WTC11 (cell line): ENCODE results near the gene NPAS2. TPM values are rescaled to one million over a fixed set of nuclear protein-coding genes. Genes with fewer than 3 reads are reported as not detected.

Experiments
- ATAC-seq: fragments of 200-7000 bp; cut with Tn5 transposase; 2 replicates; pipeline ENCODE4 v1.10.0; 2021; ENCODE audit warnings: mild to moderate bottlenecking, moderate library complexity
- CTCF ChIA-PET: fragments of 300-600 bp; sonication (Branson Sonifier 250); formaldehyde crosslinking; loops from one replicate; lab custom pipeline; 2021; ENCODE audit warnings: antibody characterized with exemption; lab: Charles Lee
- POLR2A ChIA-PET: fragments of 350-600 bp; sonication (Branson Sonifier 250); formaldehyde crosslinking; loops from one replicate; lab custom pipeline; 2021; ENCODE audit warnings: antibody characterized with exemption; lab: Charles Lee
- DNase-seq: peaks from one replicate; pipeline ENCODE4 v3.0.0; 2021; ENCODE audit warnings: low spot score
- H3K27ac Mint-ChIP-seq: 2 replicates; pipeline ENCODE4 v1.8.0; 2021; ENCODE audit warnings: mixed read lengths
- H3K27me3 Mint-ChIP-seq: 2 replicates; pipeline ENCODE4 v1.8.0; 2021; ENCODE audit warnings: low read depth, mild to moderate bottlenecking, moderate library complexity, mixed read lengths
- H3K36me3 Mint-ChIP-seq: 2 replicates; pipeline ENCODE4 v1.8.0; 2021; ENCODE audit warnings: mixed read lengths
- H3K4me1 Mint-ChIP-seq: 2 replicates; pipeline ENCODE4 v1.8.0; 2022; ENCODE audit warnings: mixed read lengths
- H3K4me3 Mint-ChIP-seq: 2 replicates; pipeline ENCODE4 v1.8.0; 2021; ENCODE audit warnings: mild to moderate bottlenecking, moderate library complexity, mixed read lengths
- H3K9me3 Mint-ChIP-seq: 2 replicates; pipeline ENCODE4 v1.8.0; 2021; ENCODE audit warnings: mixed read lengths
- ATF1 ChIP-seq: sonication (generic); formaldehyde crosslinking; IDR thresholded peaks from 2 replicates; pipeline ENCODE4 v1.8.1; 2023; ENCODE audit warnings: mild to moderate bottlenecking, moderate library complexity, missing genetic modification reagents
- CREM ChIP-seq: sonication (generic); formaldehyde crosslinking; IDR thresholded peaks from 2 replicates; pipeline ENCODE4 v1.8.1; 2022; ENCODE audit warnings: mild to moderate bottlenecking, missing genetic modification reagents, moderate library complexity
- FOXP1 ChIP-seq: sonication (generic); formaldehyde crosslinking; IDR thresholded peaks from 2 replicates; pipeline ENCODE4 v1.8.0; 2022; ENCODE audit warnings: missing genetic modification reagents, mild to moderate bottlenecking, moderate library complexity, borderline replicate concordance
- GABPB1 ChIP-seq: sonication (generic); formaldehyde crosslinking; IDR thresholded peaks from 2 replicates; pipeline ENCODE4 v1.8.1; 2023; ENCODE audit warnings: mild to moderate bottlenecking, missing genetic modification reagents
- KAT7 ChIP-seq: sonication (generic); formaldehyde crosslinking; IDR thresholded peaks from 2 replicates; pipeline ENCODE4 v1.8.1; 2023; ENCODE audit warnings: missing genetic modification reagents, mild to moderate bottlenecking, borderline replicate concordance
- PREB ChIP-seq: sonication (generic); formaldehyde crosslinking; IDR thresholded peaks from 2 replicates; pipeline ENCODE4 v1.8.1; 2022; ENCODE audit warnings: mild to moderate bottlenecking, missing genetic modification reagents, moderate library complexity, borderline replicate concordance
- STAT6 ChIP-seq: sonication (generic); formaldehyde crosslinking; conservative IDR thresholded peaks from 2 replicates; pipeline ENCODE4 v1.8.1; 2023; ENCODE audit warnings: mild to moderate bottlenecking, low read depth, missing genetic modification reagents, moderate library complexity
- TP53 ChIP-seq: sonication (generic); formaldehyde crosslinking; IDR thresholded peaks from 2 replicates; pipeline ENCODE4 v1.8.1; 2023; ENCODE audit warnings: mild to moderate bottlenecking, missing genetic modification reagents
- USF2 ChIP-seq: sonication (generic); formaldehyde crosslinking; IDR thresholded peaks from 2 replicates; pipeline ENCODE4 v1.8.1; 2023; ENCODE audit warnings: mild to moderate bottlenecking, missing genetic modification reagents, moderate library complexity
- ZNF532 ChIP-seq: fragments of 250-450 bp; sonication (Bioruptor Pico); IDR thresholded peaks from 2 replicates; pipeline ENCODE4 v1.9.0; 2021; ENCODE audit warnings: mild to moderate bottlenecking, borderline replicate concordance
- total RNA-seq: library from RNA; stranded (reverse); gene quantifications from 3 replicates; pipeline ENCODE4 v1.2.3, GENCODE V29; 2021
- TF ChIP-seq, protein P1 (sequence below): sonication (generic); formaldehyde crosslinking; IDR thresholded peaks from 2 replicates; pipeline ENCODE4 v1.8.1; 2022; ENCODE audit warnings: low read depth, mild to moderate bottlenecking, moderate library complexity, missing genetic modification reagents, borderline replicate concordance
- TF ChIP-seq, protein P2 (sequence below): sonication (generic); formaldehyde crosslinking; IDR thresholded peaks from 2 replicates; pipeline ENCODE4 v1.8.0; 2023; ENCODE audit warnings: mild to moderate bottlenecking, missing genetic modification reagents
- TF ChIP-seq, protein P3 (sequence below): fragments of 200-600 bp; IDR thresholded peaks from 2 replicates; pipeline ENCODE4 v1.8.0; 2022; ENCODE audit warnings: antibody characterized with exemption
- TF ChIP-seq, protein P4 (sequence below): fragments of 250-450 bp; sonication (Bioruptor Pico); IDR thresholded peaks from 2 replicates; pipeline ENCODE4 v1.9.0; 2021; ENCODE audit warnings: mild to moderate bottlenecking
- TF ChIP-seq, protein P5 (sequence below): sonication (generic); formaldehyde crosslinking; IDR thresholded peaks from 2 replicates; pipeline ENCODE4 v1.8.1; 2022; ENCODE audit warnings: low read depth, missing genetic modification reagents, borderline replicate concordance

Gene NPAS2
- total RNA-seq, 1 experiment from 2014 or later, result 2.6 TPM

DNA sequence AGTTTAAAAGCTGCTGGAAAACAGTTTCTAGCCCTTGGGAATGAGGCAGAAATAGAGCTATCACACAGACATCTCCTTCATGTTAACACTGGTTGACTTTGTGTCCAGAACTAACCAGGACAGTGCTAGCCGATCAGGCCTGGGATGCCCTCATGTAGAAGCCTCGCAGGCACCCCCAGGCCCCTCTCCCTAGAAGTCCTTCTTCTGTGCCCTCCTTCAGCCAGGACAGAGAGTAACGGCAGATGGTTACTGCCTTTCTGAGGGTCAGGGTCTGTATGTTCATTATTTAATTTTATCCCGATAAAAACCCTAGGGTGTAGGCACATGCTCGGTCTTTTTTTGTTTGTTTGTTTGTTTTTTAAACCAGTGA, 171.4 kb downstream of the NPAS2 start:
- POLR2A ChIA-PET, result no interaction called here
- no peaks in the 10 kb centered on the region for H3K36me3 Mint-ChIP-seq
- H3K9me3 Mint-ChIP-seq, result no peaks in the 10 kb centered on the region
- no peak for DNase-seq
- CTCF ChIA-PET, result interaction anchor here (0.7 to 1.5 kb wide), 3 partner anchors 47 to 381 kb away, joined by 3 read pairs; no protein-coding TSS in a partner anchor
- no peak overlapping the region for H3K27ac Mint-ChIP-seq
- no peak overlapping the region for H3K4me3 Mint-ChIP-seq
- peaks cover 12% of the 10 kb centered on the region for H3K4me1 Mint-ChIP-seq
- H3K27me3 Mint-ChIP-seq, result no peaks in the 10 kb centered on the region
- no peak for ATAC-seq
- no peak for TF ChIP-seq STAT6 (CRISPR knock-in tag)
- TF ChIP-seq, protein P1, sequence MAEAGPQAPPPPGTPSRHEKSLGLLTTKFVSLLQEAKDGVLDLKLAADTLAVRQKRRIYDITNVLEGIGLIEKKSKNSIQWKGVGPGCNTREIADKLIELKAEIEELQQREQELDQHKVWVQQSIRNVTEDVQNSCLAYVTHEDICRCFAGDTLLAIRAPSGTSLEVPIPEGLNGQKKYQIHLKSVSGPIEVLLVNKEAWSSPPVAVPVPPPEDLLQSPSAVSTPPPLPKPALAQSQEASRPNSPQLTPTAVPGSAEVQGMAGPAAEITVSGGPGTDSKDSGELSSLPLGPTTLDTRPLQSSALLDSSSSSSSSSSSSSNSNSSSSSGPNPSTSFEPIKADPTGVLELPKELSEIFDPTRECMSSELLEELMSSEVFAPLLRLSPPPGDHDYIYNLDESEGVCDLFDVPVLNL (CRISPR knock-in tag), result no peak
- TF ChIP-seq ZNF532 (CRISPR knock-in tag), result no peak
- TF ChIP-seq, protein P2, sequence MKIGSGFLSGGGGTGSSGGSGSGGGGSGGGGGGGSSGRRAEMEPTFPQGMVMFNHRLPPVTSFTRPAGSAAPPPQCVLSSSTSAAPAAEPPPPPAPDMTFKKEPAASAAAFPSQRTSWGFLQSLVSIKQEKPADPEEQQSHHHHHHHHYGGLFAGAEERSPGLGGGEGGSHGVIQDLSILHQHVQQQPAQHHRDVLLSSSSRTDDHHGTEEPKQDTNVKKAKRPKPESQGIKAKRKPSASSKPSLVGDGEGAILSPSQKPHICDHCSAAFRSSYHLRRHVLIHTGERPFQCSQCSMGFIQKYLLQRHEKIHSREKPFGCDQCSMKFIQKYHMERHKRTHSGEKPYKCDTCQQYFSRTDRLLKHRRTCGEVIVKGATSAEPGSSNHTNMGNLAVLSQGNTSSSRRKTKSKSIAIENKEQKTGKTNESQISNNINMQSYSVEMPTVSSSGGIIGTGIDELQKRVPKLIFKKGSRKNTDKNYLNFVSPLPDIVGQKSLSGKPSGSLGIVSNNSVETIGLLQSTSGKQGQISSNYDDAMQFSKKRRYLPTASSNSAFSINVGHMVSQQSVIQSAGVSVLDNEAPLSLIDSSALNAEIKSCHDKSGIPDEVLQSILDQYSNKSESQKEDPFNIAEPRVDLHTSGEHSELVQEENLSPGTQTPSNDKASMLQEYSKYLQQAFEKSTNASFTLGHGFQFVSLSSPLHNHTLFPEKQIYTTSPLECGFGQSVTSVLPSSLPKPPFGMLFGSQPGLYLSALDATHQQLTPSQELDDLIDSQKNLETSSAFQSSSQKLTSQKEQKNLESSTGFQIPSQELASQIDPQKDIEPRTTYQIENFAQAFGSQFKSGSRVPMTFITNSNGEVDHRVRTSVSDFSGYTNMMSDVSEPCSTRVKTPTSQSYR (CRISPR knock-in tag), result no peak
- no peak for TF ChIP-seq USF2 (CRISPR knock-in tag)

DNA sequence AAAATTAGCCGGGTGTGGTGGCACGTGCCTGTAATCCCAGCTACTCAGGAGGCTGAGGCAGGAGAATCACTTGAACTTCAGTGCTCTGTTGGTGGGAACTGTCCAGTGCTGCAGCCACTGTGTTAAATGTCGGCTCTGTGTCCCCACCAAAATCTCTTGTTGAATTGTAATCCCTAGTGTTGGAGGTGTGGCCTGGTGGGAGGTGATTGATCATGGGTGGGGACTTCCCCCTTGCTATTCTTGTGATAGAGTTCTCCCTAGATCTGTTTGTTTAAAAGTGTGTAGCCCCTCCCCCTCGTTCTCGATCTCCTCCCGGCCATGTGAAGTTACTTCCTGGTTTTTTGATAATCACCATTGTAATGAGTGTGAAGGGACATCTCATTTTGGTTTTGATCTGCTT, 172.3 kb downstream of the NPAS2 start:
- DNase-seq (no peak), ATAC-seq (no peak)
- no peaks in the 10 kb centered on the region for H3K9me3 Mint-ChIP-seq
- H3K36me3 Mint-ChIP-seq, result no peaks in the 10 kb centered on the region
- no peak overlapping the region for H3K4me3 Mint-ChIP-seq
- no peaks in the 10 kb centered on the region for H3K27me3 Mint-ChIP-seq
- POLR2A ChIA-PET, result no interaction called here
- H3K4me1 Mint-ChIP-seq, result peaks cover 12% of the 10 kb centered on the region
- H3K27ac Mint-ChIP-seq, result no peak overlapping the region
- CTCF ChIA-PET, result interaction anchor here (1.2 kb wide), 1 partner anchor 382 kb away, joined by 3 read pairs; no protein-coding TSS in a partner anchor
- no peak for TF ChIP-seq CREM (CRISPR knock-in tag)
- TF ChIP-seq FOXP1 (CRISPR knock-in tag), result no peak
- TF ChIP-seq TP53 (CRISPR knock-in tag), result no peak
- no peak for TF ChIP-seq GABPB1 (CRISPR knock-in tag)
- TF ChIP-seq, protein P3, sequence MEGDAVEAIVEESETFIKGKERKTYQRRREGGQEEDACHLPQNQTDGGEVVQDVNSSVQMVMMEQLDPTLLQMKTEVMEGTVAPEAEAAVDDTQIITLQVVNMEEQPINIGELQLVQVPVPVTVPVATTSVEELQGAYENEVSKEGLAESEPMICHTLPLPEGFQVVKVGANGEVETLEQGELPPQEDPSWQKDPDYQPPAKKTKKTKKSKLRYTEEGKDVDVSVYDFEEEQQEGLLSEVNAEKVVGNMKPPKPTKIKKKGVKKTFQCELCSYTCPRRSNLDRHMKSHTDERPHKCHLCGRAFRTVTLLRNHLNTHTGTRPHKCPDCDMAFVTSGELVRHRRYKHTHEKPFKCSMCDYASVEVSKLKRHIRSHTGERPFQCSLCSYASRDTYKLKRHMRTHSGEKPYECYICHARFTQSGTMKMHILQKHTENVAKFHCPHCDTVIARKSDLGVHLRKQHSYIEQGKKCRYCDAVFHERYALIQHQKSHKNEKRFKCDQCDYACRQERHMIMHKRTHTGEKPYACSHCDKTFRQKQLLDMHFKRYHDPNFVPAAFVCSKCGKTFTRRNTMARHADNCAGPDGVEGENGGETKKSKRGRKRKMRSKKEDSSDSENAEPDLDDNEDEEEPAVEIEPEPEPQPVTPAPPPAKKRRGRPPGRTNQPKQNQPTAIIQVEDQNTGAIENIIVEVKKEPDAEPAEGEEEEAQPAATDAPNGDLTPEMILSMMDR, result no peak
- no peak for TF ChIP-seq PREB (CRISPR knock-in tag)
- no peak for TF ChIP-seq KAT7
- TF ChIP-seq ATF1 (CRISPR knock-in tag), result no peak
- TF ChIP-seq, protein P4, sequence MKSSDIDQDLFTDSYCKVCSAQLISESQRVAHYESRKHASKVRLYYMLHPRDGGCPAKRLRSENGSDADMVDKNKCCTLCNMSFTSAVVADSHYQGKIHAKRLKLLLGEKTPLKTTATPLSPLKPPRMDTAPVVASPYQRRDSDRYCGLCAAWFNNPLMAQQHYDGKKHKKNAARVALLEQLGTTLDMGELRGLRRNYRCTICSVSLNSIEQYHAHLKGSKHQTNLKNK (CRISPR knock-in tag), result no peak
- TF ChIP-seq, protein P5, sequence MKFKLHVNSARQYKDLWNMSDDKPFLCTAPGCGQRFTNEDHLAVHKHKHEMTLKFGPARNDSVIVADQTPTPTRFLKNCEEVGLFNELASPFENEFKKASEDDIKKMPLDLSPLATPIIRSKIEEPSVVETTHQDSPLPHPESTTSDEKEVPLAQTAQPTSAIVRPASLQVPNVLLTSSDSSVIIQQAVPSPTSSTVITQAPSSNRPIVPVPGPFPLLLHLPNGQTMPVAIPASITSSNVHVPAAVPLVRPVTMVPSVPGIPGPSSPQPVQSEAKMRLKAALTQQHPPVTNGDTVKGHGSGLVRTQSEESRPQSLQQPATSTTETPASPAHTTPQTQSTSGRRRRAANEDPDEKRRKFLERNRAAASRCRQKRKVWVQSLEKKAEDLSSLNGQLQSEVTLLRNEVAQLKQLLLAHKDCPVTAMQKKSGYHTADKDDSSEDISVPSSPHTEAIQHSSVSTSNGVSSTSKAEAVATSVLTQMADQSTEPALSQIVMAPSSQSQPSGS (CRISPR knock-in tag), result no peak
